Epithelial cell of prostate (primary cell): ENCODE data around the gene ZNF518B.
"Not testable (repeated sequence)": the region's sequence is repeated elsewhere in the genome, so short reads cannot be mapped to it uniquely, and the experiment has no call there.

Experiments used
- DNase-seq: peaks from one replicate; pipeline ENCODE4 v3.0.0-alpha.2; 2011; ENCODE audit warnings: low read depth, low spot score
- H3K27ac ChIP-seq: fragments of 450-650 bp; 2 replicates; pipeline ENCODE4 v1.5.1; 2017; ENCODE audit warnings: mild to moderate bottlenecking

The ZNF518B gene

DNA sequence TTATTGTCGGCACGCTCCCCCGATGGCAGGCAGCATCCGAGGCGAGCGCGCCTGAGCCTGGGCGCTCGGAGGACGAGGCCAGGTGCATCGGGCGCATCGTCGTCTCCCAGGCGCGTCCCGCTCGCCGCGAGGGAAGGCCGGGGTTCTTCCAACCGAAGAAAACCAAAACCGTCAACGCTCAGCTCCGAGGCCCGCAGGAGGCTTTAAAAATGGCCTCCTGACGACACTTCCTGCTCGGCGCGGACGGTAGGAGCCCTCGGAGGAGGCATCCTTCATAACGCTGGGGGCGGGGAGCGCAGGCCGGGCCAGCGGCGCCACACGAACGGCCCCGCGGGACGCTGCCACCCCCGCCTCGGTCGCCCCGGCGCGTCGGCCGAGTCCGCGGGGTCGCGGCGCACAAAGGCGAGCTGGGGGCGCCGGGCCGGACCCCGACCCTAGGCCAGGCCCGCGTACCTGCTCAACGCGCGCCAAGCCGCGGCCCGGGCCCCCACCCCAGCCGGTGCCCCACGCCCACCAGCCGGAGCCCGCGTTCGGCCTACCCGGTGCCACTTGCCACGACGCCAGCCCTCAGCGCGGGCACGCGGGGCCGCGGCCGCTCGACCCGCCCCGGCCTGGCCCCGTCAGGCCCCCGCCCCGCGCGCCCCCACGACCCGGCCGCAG is 501 bp downstream of the ZNF518B start:
- no peak for DNase-seq
- peak overlapping the region; percentile 59 for H3K27ac ChIP-seq

DNA sequence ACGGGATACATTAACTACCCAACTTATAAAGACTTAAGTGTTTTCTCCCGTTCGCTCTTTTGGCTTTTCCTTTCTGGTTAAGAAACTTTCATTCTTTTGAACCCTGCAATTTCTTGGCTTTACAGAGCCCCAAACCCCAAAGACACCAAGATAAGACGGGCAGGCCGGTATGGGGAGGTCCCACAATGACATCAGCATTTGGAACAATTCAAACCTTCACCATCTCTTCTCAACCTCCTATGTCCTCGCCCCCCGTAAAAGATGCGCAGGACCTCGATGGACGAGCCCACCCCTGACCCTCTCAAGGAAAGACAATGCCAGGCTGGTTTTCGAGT is 999 bp downstream of the ZNF518B start:
- peak overlapping the region; percentile 59 for H3K27ac ChIP-seq
- no peak for DNase-seq

DNA sequence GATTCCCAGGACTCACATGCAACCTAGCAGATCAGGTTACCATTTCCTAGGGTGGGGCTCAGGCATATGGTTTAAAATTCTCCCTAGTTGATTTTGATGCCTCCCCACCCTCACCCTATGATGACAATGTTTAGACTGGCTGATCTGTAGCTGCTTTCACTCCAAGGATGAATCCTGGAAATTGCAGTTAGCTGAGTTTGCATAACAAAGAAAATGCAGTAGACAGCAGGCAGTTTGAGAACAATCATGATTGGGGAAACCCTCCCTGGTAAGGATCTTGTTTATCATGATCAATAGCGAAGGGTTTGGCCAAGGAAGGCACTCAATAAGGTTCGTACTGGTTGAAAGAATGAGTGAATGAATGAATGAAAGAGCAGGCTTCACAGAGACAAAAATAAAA is 2.1 kb downstream of the ZNF518B start:
- no peak overlapping the region for H3K27ac ChIP-seq
- no peak for DNase-seq

GRCh38 chr4:10454726-10455125 is 2.5 kb downstream of the ZNF518B start:
- no peak for DNase-seq
- H3K27ac ChIP-seq = no peak overlapping the region

- no peak for DNase-seq
- no peak overlapping the region for H3K27ac ChIP-seq
Measured at GRCh38 chr4:10454121-10454520, 3.1 kb downstream of the ZNF518B start.

GRCh38 chr4:10448991-10449390 is 8.2 kb downstream of the ZNF518B start:
- no peak for DNase-seq
- H3K27ac ChIP-seq = no peak overlapping the region

GRCh38 chr4:10442976-10443375 is 14.2 kb downstream of the ZNF518B start:
- DNase-seq = no peak
- no peak overlapping the region for H3K27ac ChIP-seq

- DNase-seq = no peak
- H3K27ac ChIP-seq = no peak overlapping the region
Measured at GRCh38 chr4:10441512-10441911, 15.7 kb downstream of the ZNF518B start.

DNA sequence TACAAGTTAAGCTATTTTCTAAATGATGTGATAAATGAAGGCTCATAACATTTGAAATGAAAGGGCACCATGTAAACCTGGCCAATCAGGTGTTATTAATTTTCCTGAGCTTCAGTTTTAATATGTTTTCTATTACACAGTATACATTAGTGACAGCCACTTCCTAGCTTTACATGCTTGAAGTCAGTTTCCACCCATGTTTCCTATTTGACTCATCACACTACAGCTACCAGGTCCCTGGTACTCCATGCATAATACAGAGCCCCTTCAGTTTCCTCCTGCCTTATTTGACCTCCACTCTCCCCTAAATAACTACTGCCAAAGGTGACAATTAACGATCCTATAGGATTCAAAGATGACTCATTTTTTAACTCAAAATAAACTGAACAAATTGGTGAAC is 18.3 kb downstream of the ZNF518B start:
- no peak for DNase-seq

DNA sequence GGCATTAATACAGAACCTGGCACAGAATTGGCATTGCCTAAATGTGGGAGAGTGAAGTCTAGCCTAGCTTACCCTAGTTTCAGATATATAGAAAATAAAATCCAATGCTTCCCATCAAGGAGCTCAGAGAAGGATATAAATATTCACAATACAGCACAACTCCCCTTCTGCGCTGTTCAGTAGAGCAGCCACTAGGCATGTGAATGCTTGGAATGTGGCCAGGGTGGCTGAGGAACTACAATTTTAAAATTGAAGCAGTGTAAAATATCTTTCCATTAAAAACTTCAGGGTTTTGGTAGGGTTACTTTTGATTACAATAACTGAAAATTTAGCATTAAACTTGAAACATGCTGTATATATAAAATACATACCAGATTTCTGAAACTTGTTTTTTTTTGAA is 19.5 kb downstream of the ZNF518B start:
- H3K27ac ChIP-seq = no peak overlapping the region
- DNase-seq = no peak

More for the DNA sequence above, 18.3 kb downstream of the ZNF518B start:
- H3K27ac ChIP-seq = no peak overlapping the region

- not testable (repeated sequence) for DNase-seq, H3K27ac ChIP-seq
Measured at GRCh38 chr4:10427680-10428079, 29.5 kb downstream of the ZNF518B start.

- DNase-seq = peak; percentile 22
- no peak overlapping the region for H3K27ac ChIP-seq
Measured at GRCh38 chr4:10421344-10422055, 35.7 kb downstream of the ZNF518B start.

GRCh38 chr4:10417740-10418139 is 39.5 kb downstream of the ZNF518B start:
- no peak overlapping the region for H3K27ac ChIP-seq
- DNase-seq = no peak

- no peak overlapping the region for H3K27ac ChIP-seq
- no peak for DNase-seq
Measured at GRCh38 chr4:10416441-10416840, 40.8 kb downstream of the ZNF518B start.

DNA sequence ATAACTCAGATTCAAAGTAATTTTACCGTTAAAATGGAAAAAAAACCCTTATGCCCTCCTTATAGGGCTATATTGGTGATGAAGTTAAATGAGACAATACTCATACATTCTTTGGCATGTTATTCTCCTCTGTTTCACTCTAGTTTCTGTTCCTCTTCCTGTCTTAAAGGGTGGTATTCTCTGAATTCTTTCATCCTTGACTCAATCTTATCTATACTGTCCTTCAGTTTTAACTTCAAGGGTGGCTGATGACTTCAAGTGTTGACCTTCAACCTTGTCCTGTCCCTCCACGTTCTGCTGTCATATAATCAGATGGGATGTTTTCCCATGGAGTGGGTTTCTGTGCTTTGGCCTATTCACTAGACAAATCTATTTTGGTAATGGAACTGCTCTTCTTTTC is 44.0 kb downstream of the ZNF518B start:
- H3K27ac ChIP-seq = no peak overlapping the region
- no peak for DNase-seq

- no peak overlapping the region for H3K27ac ChIP-seq
- no peak for DNase-seq
Measured at GRCh38 chr4:10405672-10406071, 51.6 kb downstream of the ZNF518B start.

DNA sequence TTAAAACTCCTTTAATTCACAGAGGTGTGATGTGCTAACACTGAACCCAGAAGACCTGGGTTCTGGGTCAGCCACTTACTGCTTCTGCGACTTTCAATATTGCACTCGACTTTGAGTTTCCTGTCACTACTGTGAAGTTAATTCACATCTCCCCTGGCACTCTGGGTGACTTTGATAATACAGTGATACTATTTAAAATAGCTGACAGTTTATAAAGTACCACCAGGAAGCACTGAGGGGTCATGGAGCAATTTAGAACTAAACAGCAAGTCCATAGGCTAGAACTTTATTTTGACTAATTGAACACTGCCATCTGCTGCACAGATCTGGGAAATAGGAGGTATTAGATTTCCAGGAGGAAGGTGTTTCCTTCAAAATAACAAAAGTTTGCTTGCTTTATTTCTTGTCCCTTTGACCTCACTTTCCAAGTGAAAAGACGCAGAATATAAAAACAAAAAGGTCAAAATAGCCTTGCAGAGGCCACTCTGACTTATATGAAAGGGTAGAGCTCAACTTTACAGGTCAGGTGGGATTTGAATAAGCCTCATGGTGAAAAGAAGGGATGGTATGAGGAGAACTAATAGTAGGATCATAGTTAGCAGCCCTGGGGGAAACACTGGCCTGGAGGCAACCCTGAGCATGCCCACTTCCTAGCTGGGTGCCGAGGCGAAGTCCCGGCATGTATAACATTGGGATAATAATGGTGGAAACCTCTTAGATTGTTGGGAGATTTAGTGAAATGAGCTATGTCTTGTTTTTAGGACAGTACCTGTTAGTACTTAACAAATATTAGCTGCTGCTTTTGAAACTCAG is 53.4 kb downstream of the ZNF518B start:
- DNase-seq = no peak
- H3K27ac ChIP-seq = no peak overlapping the region

GRCh38 chr4:10395971-10396580 is 61.1 kb downstream of the ZNF518B start:
- DNase-seq = peak; percentile 85
- peak overlapping the region; percentile 97 for H3K27ac ChIP-seq
